Stimulated activated CD8-positive, alpha-beta memory T cell treated with anti-CD3 and anti-CD28 coated beads, Interleukin-12 subunit alpha, Interleukin-12 subunit beta, amount 100 ng/mL, for 24 hours (primary cell): Measurements from ENCODE around the gene SAXO2.
A peak's percentile ranks its signal among the peaks of the same experiment; 100 is the strongest.
"Not testable (repeated sequence)": the region's sequence is repeated elsewhere in the genome, so short reads cannot be mapped to it uniquely, and the experiment has no call there.

Experiments
- DNase-seq: peaks from one replicate; pipeline ENCODE4 v3.0.0-alpha.2; 2020; ENCODE audit errors: extremely low read depth

Gene SAXO2

DNA sequence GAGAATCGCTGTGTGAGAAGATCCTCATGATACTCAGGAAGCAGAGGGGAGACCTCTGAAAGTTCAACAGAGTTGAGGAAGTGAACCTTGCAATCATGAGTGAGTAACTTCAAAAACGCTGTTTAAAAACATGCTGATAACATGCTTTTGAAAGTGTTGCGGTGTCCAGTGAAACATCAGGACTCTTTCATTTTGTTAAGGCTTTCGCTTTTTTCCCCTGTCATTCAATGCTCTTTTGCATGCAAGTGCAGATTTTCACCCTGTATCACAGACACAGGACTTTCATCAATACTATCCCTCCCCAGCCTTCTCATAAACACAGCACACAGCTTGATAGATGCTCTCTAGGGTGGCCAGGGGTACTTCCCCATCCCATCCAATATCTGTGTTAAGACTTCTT, 23.9 kb downstream of the SAXO2 start:
- not testable (repeated sequence) for DNase-seq

DNA sequence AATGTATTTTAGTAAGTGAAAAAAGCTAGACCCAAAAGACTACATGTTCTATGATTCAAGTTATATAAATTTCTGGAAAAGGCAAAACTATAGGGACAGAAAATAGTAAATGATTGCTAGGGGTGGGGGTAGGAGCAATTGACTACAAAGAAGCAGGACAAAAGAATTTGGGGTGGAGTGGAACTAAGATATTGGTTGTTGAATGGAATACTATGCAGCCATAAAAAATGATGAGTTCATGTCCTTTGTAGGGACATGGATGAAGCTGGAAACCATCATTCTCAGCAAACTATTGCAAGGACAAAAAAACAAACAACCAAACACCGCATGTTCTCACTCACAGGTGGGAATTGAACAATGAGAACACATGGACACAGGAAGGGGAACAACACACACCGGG, 25.6 kb downstream of the SAXO2 start:
- not testable (repeated sequence) for DNase-seq

DNA sequence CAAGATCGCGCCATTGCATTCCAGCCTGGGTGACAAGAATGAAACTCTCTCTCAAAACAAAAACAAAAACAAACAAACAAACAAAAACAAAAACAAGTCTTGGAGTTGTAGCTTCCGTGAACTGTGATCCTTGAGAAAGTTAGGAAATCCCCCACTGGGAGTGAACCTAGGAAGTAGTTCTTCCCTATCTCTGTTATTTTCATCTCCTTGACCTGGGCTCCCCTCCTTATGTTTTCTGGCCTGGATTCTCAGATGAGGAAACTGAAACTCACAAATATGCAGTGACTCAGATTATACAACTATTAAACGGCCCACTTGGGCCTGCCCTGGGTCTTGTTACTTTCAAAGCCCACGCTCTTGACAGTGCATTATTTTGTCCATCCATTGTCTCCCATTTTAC, 29.7 kb downstream of the SAXO2 start:
- no peak for DNase-seq

DNA sequence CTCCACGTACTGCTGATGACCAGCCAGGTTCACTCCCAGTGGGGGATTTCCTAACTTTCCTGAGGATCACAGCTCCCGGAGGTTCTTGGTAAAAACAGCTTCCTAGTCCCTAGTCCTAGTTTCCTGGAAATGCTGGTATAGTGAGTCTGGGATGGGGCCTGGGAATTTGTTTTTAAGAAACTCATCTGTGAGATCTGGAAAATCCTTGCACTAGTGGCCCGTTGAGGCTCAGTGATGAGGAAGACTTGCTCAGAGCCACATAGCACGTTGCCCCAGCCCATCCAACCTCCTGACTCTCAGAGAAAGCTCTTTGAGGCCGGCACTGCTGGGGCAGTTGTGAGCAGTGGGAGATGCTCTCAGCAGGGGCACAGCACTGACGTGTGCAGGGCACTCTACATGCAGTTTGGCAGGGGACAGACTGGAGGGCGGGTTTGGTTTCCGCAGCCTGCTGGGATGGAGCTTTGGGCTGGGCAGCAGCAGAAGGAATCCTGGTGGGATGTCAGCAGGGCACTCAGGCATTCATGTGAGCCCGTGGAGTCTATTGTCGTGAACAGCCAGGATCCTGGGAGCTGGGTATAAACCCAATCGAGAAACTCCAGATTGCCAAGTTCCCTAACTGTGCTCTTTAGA, 31.6 kb downstream of the SAXO2 start:
- no peak for DNase-seq

DNA sequence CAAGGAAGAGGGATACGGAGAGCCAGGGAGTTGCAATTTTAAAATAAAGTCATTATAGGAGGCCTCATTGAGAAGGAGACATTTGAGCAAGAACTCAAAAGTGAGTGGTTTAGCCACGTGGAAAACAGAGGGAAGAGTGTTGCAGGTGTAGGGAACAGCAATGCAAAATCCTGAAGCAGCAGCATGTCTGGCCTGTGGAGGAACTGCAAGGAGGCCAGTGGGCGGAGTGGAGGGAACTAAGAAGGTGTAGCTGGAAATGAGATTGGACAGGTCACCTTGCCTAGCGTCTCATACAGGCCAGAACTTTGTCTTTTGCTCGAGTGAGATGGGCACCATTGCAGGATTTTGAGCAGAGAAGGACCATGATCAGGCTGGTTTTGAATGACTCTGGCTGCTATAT, 34.9 kb downstream of the SAXO2 start:
- DNase-seq, result no peak

DNA sequence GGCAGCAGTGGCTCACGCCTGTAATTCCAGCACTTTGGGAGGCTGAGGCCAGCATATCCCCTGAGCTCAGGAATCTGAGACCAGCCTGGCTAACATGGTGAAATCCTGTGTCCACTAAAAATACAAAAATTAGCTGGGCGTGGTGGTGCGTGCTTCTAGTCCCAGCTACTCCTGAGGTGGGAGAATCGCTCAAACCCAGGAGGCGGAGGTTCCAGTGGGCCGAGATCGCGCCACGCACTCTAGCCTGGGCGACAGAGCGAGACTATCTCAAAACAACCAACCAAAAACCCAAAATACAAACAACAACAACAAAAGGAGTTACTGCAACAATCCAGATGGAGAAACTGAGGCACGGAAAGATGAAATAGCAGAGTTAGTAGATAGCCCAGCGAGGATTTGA, 35.4 kb downstream of the SAXO2 start:
- no peak for DNase-seq

DNA sequence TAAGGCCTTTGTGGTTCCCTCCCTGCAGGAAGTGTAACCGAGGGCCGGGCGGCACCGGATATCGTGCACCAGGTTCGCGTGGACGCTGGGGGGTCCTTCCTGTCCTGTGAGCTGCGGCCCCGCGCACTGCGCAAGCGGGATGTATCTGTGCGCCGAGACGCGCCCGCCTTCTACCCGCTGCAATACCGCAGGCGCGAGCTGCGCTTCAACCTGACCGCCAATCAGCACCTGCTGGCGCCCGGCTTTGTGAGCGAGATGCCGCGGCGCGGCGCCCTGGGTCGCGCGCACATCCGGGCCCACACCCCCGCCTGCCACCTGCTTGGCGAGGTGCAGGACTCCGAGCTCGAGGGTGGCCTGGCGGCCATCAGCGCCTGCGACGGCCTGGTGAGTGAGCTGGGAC, 35.9 kb downstream of the SAXO2 start:
- DNase-seq, result peak; percentile 21

DNA sequence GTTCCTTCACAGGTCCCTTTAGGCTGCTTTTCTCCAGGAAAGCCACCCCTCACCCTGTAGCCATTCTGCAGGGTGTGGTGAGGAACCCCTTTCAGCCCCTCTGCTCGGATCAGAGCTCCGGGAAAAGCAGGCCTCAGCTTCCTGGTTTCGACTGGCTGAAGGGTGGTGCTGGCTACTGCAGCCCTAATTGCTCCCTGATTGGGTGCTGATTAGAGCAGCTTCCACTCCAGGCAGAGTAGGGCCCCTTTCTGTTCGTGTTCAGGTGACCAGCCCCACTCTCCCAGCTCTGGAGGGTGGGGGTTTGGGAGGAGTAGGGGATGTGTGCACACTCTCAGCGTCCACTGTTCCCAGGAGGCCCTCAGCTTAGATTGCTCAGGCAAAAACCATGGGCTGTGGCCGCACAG, 36.9 kb downstream of the SAXO2 start:
- DNase-seq, result not testable (repeated sequence)

DNA sequence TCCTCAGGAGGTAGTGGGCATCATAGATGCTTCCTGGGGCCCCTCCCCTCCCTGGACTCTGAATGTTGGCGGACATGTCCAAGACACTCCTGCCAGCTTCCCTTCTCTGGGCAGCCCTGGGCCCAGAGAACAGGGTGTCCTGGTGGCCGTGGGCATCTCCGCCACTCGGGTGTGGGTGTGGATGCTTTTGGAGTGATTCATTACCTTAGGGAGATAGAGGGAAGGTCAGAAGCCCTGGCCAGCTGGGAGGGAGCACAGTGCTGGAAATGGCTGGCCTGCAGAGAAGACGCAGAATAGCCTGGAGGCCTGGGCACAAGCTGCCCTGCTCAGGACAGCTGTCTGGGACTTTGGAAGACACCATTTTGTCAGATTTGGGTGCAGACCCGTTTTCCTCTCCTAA, 37.7 kb downstream of the SAXO2 start:
- DNase-seq, result not testable (repeated sequence)

DNA sequence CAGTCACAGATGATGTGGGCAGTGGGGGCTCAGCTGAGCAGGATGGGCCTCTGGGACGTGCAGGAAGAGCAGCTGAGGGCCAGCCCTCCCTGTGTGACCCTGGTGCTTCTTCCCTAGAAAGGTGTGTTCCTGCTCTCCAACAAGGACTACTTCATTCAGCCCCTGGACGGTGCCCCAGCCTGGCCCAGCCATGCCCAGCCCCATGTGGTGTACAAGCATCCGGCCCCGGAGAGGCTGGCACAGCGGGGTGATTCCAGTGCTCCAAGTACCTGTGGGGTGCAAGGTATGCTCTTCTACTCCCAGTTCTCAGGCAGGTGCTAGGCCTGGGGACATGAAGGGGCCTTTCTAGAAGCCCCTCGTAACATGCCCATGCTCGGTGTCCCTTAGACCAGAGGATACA, 38.3 kb downstream of the SAXO2 start:
- no peak for DNase-seq

DNA sequence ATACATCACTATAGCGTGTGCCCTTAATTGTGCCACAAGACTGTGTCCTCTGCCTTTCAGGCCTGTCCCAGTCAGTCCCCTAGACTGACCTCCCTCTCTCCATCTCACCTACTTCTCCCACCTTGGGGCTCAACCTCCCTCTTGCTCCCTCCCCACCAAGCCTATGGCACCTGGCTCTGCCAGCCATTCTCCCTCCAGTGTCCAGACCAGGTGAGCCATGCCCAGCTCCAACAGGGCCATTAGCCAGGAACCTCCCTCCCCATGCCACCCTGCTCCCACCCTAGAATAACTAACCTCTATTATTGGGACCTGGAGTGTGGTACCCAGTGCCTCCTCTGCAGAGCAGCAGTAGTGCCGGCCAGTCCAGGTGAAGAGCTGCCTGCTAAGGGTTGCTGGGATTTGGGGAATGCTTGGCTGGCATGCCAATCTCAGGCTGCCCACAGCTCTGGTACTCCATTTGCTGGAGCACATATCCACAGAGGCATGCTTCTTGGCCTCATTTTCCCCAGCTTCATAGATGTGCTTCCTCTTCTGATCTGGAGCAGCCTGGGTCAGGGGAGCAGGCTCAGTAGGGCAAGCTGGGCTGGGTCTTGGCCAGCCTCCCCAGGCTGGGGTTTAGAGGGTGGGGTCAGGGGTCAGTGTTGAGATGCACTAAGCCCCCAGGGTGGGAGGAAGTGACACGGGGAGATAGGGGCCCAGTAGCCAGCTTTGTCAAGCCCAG, 38.8 kb downstream of the SAXO2 start:
- DNase-seq, result no peak

DNA sequence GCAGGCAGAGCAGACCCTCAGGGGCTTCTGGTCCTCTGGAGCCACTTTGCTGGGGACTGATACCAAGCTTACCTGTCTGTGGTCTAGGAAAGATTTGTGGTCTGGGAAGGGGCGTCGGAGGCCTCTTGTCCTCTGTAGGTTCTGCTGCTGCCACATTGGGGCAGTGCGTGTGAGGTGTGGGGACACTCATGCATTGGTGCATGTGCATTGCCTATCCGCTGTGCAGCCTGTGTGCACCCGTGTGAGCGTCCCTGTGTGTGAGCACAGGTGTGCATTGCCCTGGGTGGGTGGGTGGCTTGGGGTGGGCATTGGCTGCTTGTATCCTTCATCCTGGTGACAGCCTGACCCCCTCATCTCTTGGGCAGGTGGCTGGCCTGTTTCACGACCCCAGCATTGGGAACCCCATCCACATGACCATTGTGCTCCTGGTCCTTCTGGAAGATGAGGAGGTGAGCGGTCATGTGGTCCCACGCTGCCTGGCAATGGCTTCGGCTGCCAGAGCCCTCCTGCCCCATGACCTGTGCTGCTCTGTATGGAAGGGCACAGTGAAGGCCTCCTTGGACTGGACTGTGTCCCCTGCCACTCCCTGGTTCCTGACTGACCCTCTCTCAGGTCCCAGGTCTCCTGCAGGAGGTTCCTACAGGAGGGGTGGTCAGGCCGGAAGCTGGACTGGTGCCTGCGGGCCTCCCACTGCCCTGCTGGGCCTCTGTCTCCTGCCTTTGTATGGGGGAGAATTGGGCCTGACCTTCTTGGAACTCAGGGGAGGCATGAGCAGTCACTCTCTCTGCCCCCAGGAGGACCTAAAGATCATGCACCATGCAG, 41.5 kb downstream of the SAXO2 start:
- no peak for DNase-seq

DNA sequence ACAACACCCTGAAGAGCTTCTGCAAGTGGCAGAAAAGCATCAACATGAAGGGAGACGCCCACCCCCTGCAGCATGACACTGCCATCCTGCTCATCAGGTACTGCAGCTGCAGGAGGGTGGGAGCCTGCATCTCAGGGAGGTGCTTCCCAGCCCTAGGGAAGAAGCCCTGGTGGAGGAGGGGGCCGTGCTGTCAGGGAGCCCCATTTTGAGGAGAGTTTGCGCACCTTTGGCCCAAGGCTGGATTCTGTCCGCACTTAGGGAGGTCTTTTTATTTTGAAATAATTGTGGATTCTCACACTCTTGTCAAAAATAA, 42.1 kb downstream of the SAXO2 start:
- DNase-seq, result no peak

DNA sequence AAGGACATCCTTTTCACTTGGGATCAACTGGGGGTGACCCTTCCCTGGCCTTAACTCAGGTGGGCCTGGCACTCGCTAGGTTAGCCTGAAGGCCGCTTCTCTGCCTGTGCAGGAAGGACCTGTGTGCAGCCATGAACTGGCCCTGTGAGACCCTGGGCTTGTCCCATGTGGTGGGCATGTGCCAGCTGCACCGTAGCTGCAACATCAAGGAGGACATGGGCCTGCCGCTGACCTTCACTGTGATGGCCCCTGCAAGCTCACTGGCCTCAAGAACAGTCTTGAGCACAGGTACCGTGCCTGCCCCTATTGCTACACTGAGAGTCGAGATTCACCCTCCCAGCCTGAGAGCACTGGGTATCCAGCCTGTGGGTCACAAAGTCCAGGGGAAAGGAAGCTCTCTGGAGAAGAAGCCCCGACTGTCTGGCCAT, 43.0 kb downstream of the SAXO2 start:
- DNase-seq, result no peak

DNA sequence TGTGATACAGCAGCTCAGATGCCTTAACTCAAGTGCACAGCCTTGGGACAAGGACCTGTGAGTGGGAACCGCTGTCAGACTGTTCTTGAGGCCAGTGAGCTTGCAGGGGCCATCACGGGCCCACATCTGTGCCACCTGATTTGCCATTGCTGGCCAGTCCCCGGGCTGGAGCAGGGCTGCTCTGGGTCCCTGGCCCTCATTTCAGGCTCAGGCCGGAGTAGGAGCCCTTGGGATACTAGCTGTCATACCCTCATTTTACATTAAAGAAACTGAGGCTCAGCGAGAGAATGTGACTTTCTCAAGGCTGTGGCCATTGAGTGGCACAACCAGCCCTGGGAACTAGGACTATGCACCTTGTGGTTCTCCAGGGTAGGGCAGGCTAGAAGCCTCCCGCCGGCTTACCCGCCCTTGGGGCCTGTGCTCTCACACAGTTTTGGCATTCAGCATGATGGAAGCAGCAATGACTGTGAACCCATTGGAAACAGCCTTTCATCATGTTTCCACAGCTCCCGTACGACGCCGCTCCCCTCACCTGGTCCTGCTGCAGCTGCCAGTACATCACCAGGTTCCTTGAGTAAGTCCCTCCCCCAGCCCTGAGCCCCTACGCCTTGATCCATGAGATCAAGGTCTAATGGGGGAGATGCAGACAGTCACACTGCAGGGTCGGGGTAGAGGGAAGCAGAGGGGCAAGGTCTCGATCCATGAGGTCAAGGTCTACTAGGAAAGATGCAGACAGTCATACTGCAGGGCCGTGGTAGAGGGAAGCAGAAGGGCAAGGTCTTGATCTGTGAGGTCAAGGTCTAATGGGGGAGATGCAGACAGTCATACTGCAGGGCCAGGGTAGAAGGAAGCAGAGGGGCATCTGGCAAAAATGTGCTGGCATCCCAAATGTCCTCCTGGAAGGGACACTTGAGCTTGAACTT, 44.4 kb downstream of the SAXO2 start:
- no peak for DNase-seq

DNA sequence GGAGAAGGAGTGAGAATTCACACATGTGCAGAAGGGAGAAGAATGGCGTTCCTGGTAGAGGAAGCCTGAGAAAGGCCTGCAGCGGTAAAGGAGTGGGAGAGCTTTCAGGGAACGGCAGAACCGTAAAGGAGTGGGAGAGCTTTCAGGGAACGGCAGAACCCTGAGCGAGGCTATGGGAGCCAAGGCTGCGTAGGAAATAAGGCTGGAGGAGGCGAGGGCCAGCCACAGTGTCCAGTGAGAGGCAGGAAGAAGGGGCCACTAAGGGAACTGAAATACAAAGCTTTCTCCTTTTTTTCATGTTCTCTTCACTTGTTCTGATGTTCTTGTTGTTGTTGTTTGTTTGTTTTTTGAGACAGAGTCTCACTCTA, 45.1 kb downstream of the SAXO2 start:
- no peak for DNase-seq

DNA sequence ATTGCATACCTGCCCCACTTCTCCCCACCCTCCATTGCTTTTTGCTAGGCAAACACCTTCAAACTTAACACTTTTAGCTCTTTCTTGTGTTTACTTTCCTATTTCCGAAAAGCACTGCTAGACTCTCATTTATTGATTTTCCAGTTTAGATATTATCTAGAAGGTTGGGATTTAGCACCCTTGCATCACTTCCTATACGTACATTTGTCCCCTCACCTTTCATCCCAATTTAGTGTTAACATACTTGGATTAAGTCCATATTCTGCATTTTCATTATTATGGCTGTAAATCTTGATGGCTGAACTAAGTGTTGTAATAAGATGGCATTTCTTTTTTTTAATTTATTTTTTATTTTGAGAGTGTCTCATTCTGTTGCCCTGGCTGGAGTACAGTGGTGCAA, 47.2 kb downstream of the SAXO2 start:
- no peak for DNase-seq

DNA sequence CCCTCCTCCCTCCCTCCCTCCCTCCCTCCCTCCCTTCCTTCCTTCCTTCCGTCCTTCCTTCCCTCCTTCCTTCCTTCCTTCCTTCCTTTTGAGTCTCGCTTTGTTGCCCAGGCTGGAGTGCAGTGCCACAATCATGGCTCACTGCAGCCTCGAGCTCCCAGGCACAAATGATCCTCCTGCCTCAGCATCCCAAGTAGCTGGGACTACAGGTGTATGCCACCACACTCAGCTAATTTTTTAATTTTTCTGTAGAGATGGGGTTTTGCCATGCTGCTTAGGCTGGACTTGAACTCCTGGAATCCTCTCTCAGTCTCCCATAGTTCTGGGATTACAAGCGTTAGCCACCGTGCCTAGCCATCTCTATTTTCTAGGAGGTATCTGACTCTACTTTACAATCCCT, 48.7 kb downstream of the SAXO2 start:
- DNase-seq, result not testable (repeated sequence)

DNA sequence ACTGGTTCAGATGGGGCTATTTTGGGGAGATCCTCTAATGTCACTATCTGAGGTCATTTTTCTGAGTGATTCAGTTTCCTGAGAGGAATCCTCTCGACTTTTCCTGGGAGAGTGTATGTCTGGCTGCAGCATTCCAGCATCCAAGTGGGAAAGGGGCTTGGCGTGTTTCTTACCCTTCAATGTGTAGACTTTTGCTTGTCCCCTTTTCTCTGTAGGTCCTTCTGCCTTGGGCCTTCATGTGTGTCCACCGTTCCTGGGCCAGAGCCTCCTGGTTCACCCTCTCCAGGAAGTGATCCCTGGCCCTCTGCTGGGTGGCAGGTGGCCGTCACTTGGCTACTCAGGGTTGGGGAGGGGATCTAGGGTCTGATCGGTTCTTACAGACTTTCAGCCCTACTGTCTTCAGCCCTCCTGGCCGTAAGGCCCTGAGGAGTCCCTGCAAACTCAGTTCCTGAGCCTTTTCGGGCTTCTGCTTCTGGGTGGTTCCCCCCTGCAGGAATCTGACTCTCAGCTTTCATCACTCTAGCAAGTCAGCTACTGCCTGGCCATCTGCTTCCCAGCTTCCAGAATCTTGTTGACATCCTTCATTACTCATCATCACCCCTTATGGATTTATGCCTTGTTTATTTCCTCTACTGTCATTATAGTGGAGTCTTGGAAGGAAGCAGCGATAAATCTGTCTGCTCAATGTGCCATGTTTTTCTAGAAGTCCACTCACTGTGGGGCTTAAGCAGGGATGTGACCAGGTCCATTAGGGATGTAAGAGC, 50.1 kb downstream of the SAXO2 start:
- DNase-seq, result no peak

DNA sequence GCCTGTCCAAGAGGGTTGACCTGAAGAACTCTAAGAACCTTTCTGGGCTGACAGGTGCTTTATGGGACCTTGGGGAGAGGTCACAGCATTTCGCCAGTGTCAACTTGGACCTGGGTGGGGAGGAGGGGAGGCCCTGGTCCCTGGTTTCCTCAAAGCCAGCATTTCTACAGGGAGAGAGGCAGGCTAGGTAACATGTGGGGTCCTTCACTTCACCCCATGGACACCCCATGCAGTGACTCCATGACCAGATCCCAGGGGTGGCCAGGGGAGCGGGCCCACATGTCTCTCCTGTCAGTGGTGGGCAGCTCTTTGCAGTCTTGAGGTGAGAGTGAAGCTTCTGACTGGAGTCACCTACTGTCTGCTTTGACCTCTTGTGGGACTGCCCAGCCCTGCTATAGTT, 50.8 kb downstream of the SAXO2 start:
- no peak for DNase-seq
